Mucosa of gallbladder (tissue), 1 donor: Measurements from ENCODE around the gene CHURC1. TPM values are rescaled to one million over a fixed set of nuclear protein-coding genes. Genes with fewer than 3 reads are reported as not detected.
"Not testable (repeated sequence)": the region's sequence is repeated elsewhere in the genome, so short reads cannot be mapped to it uniquely, and the experiment has no call there.

ENCODE experiments used
- DNase-seq: peaks from one replicate; pipeline ENCODE4 v3.0.0-alpha.2; 2020; ENCODE audit warnings: low spot score
- total RNA-seq: library from RNA; stranded (reverse); gene quantifications from one replicate; pipeline ENCODE4 v1.2.1, GENCODE V29; 2021
- donor health status: DM: no; HTN: no; CAD: no.

Gene CHURC1
- total RNA-seq, 1 donor from 2014 or later: 58.7 TPM

DNA sequence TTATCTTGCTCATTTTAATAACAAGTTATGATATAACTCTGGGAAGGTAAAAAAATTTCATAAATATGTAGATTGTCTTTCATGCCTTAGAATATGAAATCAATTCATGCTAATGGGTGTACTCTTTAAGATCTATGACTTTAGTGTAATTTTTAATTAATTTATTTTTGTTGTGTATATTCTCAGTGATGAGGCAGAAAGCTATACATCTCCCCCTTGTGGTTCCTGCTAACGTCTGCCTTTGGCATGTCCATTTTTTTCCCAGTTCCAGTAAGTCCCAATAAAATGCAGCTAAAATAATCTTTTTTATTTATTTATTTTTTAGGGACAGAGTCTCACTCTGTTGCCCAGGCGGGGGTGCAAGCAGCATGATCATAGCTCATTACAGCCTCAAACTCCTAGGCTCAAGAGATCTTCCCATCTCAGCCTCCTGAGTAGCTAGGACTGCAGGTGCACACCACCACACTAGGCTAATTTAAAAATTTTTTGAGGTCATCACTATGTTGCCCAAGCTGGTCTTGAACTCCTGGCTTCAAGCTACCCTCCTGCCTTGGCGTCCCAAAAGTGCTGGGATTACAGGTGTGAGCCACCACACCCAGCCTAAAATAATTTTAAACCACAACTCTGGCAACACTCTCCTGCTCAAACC, 3.3 kb upstream of the CHURC1 start:
- no peak for DNase-seq

DNA sequence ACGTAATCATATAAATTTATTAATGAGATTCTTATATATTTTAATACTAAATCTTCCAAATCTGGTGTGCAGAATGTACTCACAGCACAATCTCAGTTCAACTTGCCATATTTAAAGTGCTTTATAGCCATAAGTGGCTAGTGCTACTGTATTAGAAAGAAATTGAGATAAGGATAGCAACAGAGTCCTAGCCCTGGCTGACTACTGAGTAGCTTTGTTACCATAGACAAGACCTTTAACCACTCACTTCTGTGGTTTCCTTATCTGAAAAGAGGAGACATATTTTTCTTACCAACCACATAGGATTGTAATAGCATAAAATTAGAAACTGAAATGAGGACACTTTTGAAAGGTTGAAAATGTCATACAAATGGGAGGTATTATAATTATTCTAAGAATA, 2.0 kb upstream of the CHURC1 start:
- DNase-seq: no peak

DNA sequence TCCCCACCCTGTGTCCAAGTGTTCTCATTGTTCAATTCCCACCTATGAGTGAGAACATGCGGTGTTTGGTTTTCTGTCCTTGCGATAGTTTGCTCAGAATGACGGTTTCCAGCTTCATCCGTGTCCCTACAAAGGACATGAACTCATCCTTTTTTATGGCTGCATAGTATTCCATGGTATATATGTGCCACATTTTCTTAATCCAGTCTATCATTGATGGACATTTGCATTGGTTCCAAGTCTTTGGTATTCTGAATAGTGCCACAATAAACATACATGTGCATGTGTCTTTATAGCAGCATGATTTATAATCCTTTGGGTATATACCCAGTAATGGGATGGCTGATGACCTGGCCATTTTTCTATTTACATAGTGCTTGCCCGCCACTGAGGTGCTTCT, 778 bp upstream of the CHURC1 start:
- not testable (repeated sequence) for DNase-seq

DNA sequence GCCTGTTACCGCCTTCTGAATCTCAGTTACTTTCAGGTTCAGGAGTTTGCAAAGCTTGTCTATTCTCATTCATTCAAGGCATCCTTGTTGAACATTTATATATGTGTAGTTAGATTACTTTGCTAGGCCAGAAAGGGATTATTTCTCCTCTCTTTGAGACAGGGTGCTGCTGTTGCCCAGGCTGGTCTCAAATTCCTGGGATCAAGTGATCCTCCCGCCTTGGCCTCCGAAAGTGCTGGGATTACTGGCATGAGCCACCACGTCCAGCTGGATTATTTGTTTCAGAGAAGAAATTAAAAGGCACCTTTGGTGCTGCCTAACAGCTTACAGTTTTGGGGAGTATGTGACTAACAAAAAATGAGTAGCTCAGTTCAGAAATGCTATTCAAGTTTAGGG, 772 bp downstream of the CHURC1 start:
- DNase-seq: no peak

DNA sequence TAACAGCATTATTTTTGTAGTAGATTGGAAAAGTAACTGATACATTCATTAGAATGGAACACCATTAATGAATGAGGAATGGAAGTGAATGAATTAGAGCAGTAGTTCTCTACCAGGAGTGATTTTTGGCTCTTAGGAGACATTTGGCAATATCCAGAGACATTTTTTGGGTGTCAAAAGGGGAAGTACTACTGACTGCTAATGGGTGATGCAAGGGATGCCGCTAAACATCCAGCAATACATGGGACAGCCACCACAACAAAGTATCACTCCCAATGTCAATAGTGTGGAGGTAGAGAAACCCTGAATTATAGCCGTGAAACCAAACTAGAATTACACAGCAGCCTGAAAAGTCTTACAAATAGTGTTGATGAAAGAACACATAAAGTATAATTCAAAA, 1.5 kb downstream of the CHURC1 start:
- no peak for DNase-seq

DNA sequence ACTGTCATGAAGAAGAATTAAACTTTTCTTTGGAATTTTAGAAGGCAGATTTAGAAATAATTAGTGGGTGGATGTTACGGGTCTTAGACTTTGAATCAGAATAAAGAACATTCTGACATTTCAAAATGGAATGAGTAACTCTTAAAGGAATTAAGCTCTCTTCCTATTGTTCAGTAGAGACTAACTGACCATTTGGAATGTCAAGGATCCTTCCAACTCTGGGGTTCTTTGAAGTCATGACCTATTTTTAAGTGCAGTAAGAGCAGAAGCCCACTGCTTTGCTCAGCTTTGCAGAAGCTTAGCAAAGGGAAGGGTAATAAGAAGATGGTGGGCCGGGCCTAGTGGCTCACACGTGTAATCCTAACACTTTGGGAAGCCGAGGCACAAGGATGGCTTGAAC, 4.0 kb downstream of the CHURC1 start:
- no peak for DNase-seq

DNA sequence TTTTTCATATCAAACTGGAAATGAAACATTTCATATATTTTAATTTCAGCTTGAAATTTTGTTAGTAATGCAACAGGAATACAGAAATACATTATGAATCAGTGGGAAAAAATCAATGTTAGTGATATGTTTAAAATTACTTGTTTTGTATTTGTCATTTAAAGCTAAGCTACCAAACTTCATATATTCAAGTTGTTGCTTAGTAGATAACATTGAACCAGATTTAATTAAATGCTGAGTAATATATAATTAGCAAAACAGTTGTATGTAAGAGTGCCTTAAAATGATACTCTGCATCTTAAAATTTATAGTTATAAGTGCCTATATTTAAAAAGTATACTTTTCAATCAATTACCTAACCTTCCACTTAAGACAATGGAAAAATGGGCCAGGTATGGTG, 5.0 kb downstream of the CHURC1 start:
- no peak for DNase-seq

DNA sequence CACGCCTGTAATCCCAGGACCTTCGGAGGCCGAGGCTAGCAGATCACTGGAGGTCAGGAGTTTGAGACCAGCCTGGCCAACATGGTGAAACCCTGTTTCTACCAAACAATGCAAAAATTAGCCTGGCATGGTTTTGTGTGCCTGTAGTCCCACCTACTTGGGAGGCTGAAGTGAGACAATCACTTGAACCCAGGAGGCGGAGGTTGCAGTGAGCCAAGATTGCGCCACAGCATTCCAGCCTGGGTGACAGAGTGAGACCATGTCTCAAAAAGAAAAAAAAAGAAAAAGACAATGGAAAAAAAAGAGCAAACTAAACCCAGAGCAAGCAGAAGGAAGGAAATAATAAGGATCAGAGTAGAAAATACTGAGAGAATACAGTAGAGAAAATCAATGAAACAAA, 5.4 kb downstream of the CHURC1 start:
- no peak for DNase-seq

DNA sequence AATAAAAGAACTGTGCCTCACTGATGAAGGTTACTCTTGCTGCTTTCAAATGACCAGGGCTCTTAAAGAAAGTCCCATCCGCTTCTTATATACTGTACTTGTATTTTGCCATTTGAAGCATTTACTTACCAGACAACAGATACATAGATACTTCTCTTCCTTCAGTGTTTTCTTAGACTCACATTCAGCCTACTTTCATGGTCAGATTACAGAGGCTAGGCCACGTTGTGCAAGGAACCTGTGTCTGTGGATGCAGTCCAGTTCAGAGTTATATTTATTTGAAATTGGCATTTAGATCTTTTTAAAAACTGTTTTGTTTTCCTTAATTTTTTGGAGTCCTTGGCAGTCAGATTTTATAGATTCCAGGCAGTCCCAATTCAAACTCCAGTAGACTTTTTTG, 6.2 kb downstream of the CHURC1 start:
- no peak for DNase-seq

DNA sequence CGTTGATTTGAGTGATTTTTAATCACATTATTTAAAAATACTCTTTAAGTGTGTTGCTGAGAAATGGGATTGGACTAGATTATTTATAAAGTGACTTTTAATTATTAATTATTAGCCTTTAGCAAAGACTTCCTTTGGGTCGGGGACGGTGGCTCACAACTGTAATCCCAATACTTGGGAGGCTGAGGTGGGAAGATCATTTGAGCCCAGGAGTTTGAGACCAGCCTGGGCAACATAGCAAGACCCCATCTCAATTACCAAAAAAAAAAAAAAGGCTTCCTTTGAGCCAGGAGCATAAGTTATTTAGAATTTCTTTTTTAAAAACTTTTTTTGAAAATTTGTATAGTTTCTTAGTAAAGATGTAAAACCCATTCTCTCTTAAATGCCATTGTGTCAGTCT, 8.8 kb downstream of the CHURC1 start:
- DNase-seq: no peak

DNA sequence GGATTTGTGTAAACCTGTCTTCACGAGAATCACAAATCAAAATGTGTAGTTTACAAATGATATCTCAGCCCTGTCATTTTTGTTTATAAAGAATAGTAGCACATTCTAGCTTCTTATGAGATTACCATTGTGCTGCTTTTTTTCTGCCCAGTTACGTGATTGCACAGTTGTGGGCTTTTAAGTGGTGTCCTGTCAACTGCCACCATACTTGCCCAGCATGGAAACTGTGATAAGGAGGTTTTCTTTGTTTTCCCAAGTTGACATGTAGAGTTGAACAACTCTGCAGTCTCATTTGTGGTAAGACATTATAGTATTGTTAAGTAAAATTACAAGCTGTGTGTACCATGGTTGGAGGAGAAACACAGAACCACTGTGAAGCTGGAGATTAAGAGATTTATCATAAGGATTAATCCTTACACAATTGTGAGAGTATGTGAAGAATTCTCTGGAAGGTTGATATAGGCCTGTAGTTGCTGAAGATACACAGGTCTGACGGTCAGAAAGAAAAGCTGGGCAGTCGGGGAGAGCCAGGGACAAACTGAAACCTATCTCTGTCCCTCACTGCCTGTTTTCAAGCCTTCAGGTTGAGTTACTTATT, 12.2 kb downstream of the CHURC1 start:
- no peak for DNase-seq

DNA sequence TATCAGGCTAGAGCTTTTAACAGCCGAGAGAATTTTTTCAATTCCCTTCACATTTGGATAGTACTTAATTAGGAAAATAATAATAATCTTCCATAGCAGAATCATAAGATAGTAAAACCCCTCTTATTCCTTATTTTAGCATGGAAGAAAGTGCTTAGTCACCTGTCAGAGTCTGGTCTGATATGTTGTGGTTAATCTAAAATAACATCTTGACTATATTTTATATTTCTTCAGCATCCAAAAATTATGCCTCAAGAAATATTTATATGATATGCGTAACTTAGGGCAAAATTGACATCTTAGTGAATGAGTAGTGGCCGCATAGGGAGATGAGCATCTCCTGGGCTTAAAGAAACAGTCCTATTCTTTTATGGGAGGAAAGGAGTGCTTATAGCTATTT, 12.8 kb downstream of the CHURC1 start:
- DNase-seq: no peak

DNA sequence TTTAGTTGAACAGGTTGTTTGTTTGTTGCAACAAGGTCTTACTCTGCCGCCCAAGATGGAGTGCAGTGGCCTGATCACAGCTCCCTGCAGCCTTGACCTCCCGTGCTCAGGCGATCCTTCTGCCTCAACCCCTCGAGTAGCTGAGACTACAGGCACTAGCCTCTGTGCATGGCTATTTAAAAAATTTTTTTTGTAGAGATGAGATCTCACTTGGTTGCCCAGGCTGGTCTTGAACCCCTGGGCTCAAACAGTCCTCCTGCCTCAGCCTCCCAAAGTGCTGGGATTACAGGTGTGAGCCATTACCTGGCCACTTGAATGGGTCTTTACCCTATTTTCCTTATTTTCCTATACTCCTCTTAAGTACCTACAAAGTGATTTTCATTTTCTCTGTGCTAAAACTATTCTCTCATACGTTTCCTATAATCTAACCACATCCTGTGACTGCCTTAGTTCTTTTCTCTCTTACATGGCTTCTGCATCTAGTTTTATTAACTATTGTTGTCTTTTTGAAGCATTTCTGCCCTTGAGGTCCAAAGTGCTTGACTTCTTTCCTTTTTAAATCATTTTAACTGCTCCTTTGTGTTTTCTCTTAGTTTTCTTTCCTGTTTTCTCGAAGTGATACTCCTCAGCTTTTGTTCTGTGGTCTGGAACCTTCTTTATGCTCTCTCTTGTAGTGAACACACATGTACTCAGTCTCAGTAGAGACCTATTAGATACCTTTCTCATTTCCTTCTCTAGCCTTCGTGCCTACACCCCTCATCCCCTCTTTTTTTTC, 14.2 kb downstream of the CHURC1 start:
- DNase-seq: no peak

DNA sequence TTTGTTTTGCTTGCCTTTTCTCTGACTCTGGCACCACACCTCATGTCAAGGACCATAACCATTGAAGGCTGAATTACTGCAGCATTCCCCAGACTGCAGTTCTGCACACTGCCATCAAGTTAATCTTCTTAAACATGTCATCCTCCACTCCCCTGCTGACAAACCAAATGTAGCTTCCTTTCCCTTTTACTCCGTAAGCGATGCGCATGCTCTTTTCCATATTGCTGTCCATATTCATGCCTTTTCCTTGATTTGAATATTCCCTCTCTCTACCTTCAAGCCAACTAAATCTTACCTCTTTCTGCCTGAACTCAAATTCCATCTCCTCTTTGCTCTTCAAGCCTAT, 14.7 kb downstream of the CHURC1 start:
- DNase-seq: no peak

DNA sequence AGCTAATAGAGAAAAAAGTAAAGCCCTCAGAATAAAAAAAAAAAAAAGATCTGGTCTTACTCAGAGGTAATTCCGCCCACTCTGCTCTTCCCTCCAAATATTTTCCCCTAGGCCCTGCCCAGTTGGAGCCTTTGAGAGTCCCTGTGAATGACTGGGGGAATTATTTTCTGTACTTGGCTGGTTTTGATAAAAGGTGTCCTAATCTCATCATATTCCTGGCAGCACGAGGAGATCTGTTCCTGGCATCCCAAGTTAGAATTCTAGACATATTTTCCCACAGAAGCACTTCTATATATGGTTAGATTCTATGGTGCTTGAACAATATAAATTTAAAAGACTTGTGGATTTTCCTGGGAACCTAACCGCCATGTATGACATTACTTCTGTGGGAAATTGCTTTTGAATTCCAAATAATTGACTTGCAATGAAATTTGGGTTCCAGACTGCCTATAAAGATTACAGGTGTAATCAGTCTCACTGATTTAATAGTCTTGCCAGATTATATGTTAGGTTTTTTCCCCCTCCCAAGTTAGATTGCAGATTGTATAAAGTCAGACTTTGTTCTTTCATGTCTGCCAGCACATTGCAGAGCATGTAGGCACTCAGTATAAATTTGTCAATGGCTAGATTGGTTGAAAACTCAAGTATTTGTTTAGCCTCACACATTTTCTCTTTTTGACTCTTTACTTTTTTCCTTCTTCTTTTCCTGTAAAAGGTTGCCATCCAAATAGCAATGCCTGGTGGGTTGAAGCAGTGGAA, 16.0 kb downstream of the CHURC1 start:
- DNase-seq: no peak

DNA sequence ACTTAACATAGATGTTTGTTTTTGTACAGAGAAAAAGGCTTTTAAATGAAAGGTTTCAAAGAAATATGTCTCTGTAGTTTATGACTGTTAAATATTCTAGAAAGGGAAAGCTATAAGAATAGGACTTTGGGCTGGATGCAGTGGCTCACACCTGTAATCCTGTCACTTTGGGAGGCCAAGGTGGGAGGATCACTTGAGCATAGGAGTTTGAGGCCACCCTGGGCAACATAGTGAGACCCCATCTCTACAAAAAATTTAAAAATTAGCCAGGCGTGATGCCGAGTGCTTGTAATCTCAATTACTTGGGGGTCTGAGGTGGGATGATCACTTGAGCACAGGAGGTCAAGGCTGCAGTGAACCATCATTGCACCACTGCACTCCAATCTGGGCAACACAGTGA, 16.9 kb downstream of the CHURC1 start:
- DNase-seq: no peak

DNA sequence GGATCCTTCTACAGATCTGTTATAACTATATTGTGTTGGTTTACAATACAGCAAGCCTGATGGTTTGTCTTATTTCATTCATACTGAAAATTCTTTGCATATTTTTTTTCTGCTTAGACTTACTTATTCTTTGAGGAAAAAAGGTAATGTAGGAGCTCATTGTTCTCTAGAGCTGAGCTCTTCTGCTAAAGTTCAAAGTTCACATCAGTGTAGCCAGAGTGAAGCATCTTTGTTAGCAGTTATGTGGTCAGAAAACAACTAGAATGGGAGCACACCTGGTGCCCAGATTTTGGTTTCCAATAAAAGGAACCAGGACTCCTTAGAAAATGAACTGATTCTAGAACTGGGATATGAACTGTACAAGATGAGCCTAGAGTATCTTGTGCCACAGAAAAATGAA, 18.0 kb downstream of the CHURC1 start:
- DNase-seq: no peak

DNA sequence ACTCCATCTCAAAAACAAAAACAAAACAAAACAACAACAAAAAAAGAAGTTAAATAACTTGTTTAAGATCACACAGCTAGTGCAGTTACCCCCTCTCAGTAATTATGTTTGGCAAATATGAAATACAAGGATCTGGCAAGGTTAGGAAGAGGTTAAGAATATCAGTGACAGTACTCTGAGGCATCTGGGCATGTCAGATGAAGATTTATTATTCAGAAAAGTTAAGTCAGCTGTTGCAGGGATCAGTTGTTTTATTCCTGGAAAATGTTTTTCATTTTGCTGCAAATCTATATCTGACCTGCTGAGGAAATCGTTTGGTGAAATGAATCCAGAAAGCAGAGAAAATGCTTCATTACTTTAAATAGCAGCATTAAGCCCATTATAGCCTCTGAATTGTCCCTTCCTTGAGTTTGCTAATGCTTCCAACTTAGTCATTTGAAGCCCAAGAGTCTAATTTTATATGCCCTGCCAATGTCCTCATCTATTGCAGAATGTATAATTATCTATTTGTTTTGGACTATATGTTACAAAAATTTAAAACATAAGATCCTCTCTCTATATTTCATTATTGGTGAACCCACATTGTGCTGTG, 20.2 kb downstream of the CHURC1 start:
- no peak for DNase-seq

DNA sequence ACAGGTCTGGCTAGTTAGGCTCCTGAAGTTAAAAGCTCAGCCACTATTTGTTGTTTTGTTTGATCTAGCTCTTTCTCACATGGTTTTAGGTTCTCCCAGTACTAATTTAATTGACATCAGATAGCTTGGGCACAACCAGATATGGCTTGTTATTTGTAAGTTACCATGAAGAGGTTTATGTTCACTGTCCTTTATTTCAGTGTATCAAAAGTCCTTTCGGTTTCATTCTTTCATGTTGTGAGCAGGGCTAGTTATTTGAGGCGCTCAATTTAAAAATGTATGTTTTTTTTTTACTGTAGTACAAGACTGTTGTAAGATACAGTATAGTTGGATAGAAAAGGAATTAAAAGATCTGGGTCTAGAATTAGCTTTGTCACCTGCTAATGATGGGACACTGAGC, 21.3 kb downstream of the CHURC1 start:
- DNase-seq: no peak

DNA sequence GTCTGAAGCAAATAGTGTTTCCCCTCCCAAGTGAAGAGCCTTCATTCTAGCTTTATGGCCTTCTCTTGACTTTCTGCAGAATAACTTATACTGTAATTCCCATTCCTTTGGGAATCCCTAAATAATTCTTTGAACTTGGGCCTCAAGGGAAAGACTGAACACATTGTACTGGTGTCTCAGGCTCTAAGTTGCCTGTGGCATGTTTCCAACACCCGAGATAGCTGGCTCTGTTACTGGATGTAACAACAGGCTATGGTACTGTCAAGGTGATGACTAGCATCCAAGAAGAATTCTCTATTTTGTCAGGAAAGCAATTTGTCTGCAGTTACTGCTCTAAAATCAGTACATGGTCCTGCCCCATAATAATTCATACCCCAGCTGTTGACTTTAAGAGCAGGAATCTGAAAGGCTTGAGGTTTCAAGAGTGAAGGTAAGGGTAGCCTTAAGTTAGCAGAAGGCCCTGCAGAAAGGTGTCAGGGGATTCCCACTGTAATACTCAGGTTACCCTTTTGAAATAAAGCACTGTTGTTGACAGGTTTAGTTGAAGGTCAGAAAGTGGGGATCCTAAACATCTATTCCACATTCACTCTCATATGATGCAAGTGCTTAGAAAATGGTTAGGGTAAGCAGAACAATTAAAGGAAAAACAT, 23.0 kb downstream of the CHURC1 start:
- no peak for DNase-seq

DNA sequence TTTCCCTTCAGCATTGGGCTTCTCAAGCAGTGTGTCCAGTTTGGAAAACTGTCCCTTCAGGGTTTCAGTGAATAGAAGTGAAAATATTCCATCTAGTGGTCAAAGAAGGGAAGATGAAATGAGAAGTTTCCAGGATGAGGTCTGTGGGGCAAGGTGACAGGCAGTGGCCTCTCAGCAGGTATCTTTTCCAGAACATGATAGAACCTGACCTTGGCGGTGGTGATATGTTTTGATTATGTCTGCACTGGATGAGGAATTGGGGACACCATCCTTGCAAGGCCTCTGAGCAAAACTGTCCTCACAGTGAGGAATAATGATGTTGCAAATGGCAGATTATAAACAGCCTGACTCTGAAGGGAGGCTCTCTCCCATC, 23.6 kb downstream of the CHURC1 start:
- DNase-seq: no peak
